Fibroblast of lung (primary cell): ENCODE data around the gene DDRGK1.

ENCODE experiments used
- CTCF ChIP-seq, 2 donors: IDR thresholded peaks in 1 of 2; conservative IDR thresholded peaks in 1 of 2; 1 replicate in 1 of 2; 2 replicates in 1 of 2; pipeline ENCODE4 v1.5.1; 2011 to 2012; ENCODE audit warnings: low read length in 2 of 2, control low read depth in 1 of 2, inconsistent platforms in 1 of 2, low read depth in 1 of 2, mild to moderate bottlenecking in 1 of 2
- EZH2 ChIP-seq: IDR thresholded peaks from 2 replicates; pipeline ENCODE4 v1.5.1; 2012; ENCODE audit warnings: low read length, control low read depth, mild to moderate bottlenecking; ENCODE audit errors: missing control alignments

GRCh38 chr20:3237958-3238615, 33.6 kb upstream of the DDRGK1 start:
- TF ChIP-seq CTCF (conservative IDR thresholded peaks at IDR 0.05 in 1 of 2, IDR thresholded peaks at IDR 0.05 in 1 of 2; ENCODE audit: low read depth in 1 of 2, low read length in 2 of 2) (no peak), EZH2 (peak; percentile 60)
